IMR-90 (cell line): ENCODE results near the gene FFAR1. TPM values are rescaled to one million over a fixed set of nuclear protein-coding genes. Genes with fewer than 3 reads are reported as not detected.
"Not testable (repeated sequence)": the region's sequence is repeated elsewhere in the genome, so short reads cannot be mapped to it uniquely, and the experiment has no call there.

Experiments used
- ATAC-seq: fragments of 200-7000 bp; cut with Tn5 transposase; 2 replicates; pipeline ENCODE4 v1.9.1; 2020; ENCODE audit warnings: low read depth, mild to moderate bottlenecking, moderate library complexity
- BruUV-seq: library from RNA; stranded (reverse); fragments of 400-500 nt; replicated peaks from 2 replicates; lab custom pipeline; 2021; lab: Mats Ljungman, UMichigan
- CTCF ChIA-PET: fragments of 300-600 bp; formaldehyde crosslinking; extraction: SDS; loops from one replicate; lab custom pipeline; 2021; ENCODE audit warnings: antibody characterized with exemption; lab: Yijun Ruan, JAX
- POLR2A ChIA-PET: fragments of 300-600 bp; sonication (Branson Sonifier 250); formaldehyde crosslinking; loops from one replicate; lab custom pipeline; 2022; ENCODE audit warnings: antibody characterized with exemption; ENCODE audit not compliant: unreplicated experiment; lab: Charles Lee
- DNase-seq: peaks from one replicate; pipeline ENCODE4 v3.0.0; 2013
- H2AFZ ChIP-seq: replicated peaks from 2 replicates; pipeline ENCODE3; 2013; ENCODE audit warnings: low read length, mild to moderate bottlenecking; ENCODE audit not compliant: poor library complexity
- H2AK5ac ChIP-seq: 2 replicates; pipeline ENCODE4 v1.6.1; 2013; ENCODE audit warnings: low read depth, low read length, inconsistent platforms
- H2AK9ac ChIP-seq: replicated peaks from 2 replicates; pipeline ENCODE3; 2013; ENCODE audit warnings: mild to moderate bottlenecking, low read depth, low read length, moderate library complexity; ENCODE audit not compliant: poor library complexity
- H2BK120ac ChIP-seq: 2 replicates; pipeline ENCODE4 v1.6.1; 2013; ENCODE audit warnings: low read depth, low read length, inconsistent platforms
- H2BK15ac ChIP-seq: 3 replicates; pipeline ENCODE4 v1.6.1; 2013; ENCODE audit warnings: low read depth, low read length, inconsistent platforms
- H2BK20ac ChIP-seq: 2 replicates; pipeline ENCODE4 v1.6.1; 2013; ENCODE audit warnings: low read depth, mild to moderate bottlenecking, inconsistent platforms, low read length, moderate library complexity
- H2BK5ac ChIP-seq: 2 replicates; pipeline ENCODE4 v1.6.1; 2013; ENCODE audit warnings: mild to moderate bottlenecking, low read depth, low read length, inconsistent platforms; ENCODE audit not compliant: poor library complexity, severe bottlenecking
- H3K14ac ChIP-seq: replicated peaks from 2 replicates; pipeline ENCODE4 v1.6.1; 2013; ENCODE audit warnings: low read depth, low read length, inconsistent platforms
- H3K18ac ChIP-seq: 2 replicates; pipeline ENCODE4 v1.6.1; 2013; ENCODE audit warnings: low read depth, low read length, control low read depth
- H3K23ac ChIP-seq: 2 replicates; pipeline ENCODE4 v1.6.1; 2013; ENCODE audit warnings: low read depth, low read length, inconsistent platforms
- H3K27ac ChIP-seq: 2 replicates; pipeline ENCODE4 v1.5.1; 2013; ENCODE audit warnings: mild to moderate bottlenecking, control low read depth, low read length; ENCODE audit not compliant: insufficient read depth
- H3K27me3 ChIP-seq: 2 replicates; pipeline ENCODE4 v1.6.1; 2013; ENCODE audit warnings: low read length; ENCODE audit not compliant: control insufficient read depth, insufficient read depth
- H3K36me3 ChIP-seq: 2 replicates; pipeline ENCODE4 v1.6.1; 2013; ENCODE audit warnings: low read length, mixed read lengths; ENCODE audit not compliant: control insufficient read depth, insufficient read depth
- H3K4ac ChIP-seq: 2 replicates; pipeline ENCODE4 v1.6.1; 2013; ENCODE audit warnings: low read depth, low read length, inconsistent platforms
- H3K4me1 ChIP-seq: 2 replicates; pipeline ENCODE4 v1.6.1; 2013; ENCODE audit warnings: low read length, mixed read lengths; ENCODE audit not compliant: control insufficient read depth, insufficient read depth
- H3K4me2 ChIP-seq: 2 replicates; pipeline ENCODE4 v1.6.1; 2013; ENCODE audit warnings: low read depth, mild to moderate bottlenecking, control low read depth, low read length, moderate library complexity
- H3K4me3 ChIP-seq: 2 replicates; pipeline ENCODE4 v1.5.1; 2013; ENCODE audit warnings: low read depth, mild to moderate bottlenecking, control low read depth, low read length, moderate library complexity; ENCODE audit not compliant: insufficient read depth
- H3K56ac ChIP-seq: 2 replicates; pipeline ENCODE4 v1.6.1; 2013; ENCODE audit warnings: low read length, inconsistent platforms; ENCODE audit not compliant: insufficient read depth; ENCODE audit errors: extremely low read depth
- H3K79me1 ChIP-seq, 2 experiments: 2 replicates each; pipeline ENCODE4 v1.6.1; 2013; ENCODE audit warnings: low read length in 2 of 2, inconsistent platforms in 1 of 2, low read depth in 1 of 2
- H3K9ac ChIP-seq: 2 replicates; pipeline ENCODE4 v1.6.1; 2013; ENCODE audit warnings: low read depth, low read length, control low read depth
- H3K9me1 ChIP-seq: 2 replicates; pipeline ENCODE4 v1.6.1; 2013; ENCODE audit warnings: low read length, inconsistent platforms; ENCODE audit not compliant: insufficient read depth
- H3K9me3 ChIP-seq: 2 replicates; pipeline ENCODE4 v1.6.1; 2013; ENCODE audit warnings: low read length; ENCODE audit not compliant: control insufficient read depth, insufficient read depth
- H4K20me1 ChIP-seq: 2 replicates; pipeline ENCODE4 v1.6.1; 2013; ENCODE audit warnings: low read length, inconsistent platforms; ENCODE audit not compliant: insufficient read depth
- H4K5ac ChIP-seq: 2 replicates; pipeline ENCODE4 v1.6.1; 2013; ENCODE audit warnings: mild to moderate bottlenecking, low read depth, low read length, control low read depth
- H4K8ac ChIP-seq, 2 experiments: 2 replicates each; pipeline ENCODE4 v1.6.1; 2013; ENCODE audit warnings: low read depth in 2 of 2, low read length in 2 of 2, control low read depth in 1 of 2, inconsistent platforms in 1 of 2
- H4K91ac ChIP-seq: 2 replicates; pipeline ENCODE4 v1.6.1; 2013; ENCODE audit warnings: low read depth, low read length, inconsistent platforms; ENCODE audit not compliant: insufficient read depth
- WGBS, 2 experiments: methylation state at CpG; one replicate each; pipeline versions ENCODE4 v1.1.5 to v1.1.7; 2013; ENCODE audit warnings: missing lambda C conversion rate in 2 of 2; ENCODE audit not compliant: insufficient read length in 1 of 2; ENCODE audit errors: extremely low coverage in 2 of 2; 5-methylcytosine and 5-hydroxymethylcytosine counted together
- dilution Hi-C: fragments of 300-500 bp; cut with HindIII; formaldehyde crosslinking; loops from one replicate; pipeline ENCODE4 v1.14.3; 2018; ENCODE audit warnings: low sequenced_read_pairs; ENCODE audit not compliant: unreplicated experiment
- in situ Hi-C: fragments of 300-500 bp; cut with MboI; formaldehyde crosslinking; loops from 3 replicates; pipeline ENCODE4 v1.14.3; 2019; ENCODE audit warnings: low sequenced_read_pairs, inconsistent platforms, mixed read lengths
- intact Hi-C: fragments of 100-400 bp; cut with micrococcal nuclease; formaldehyde crosslinking; loops from 2 replicates; pipeline ENCODE4 v1.10.0; 2022
- polyA plus RNA-seq, 3 experiments: library from polyadenylated mRNA; depleted of rRNA; stranded (reverse); fragments of >200 nt; gene quantifications; 2 replicates each; pipeline ENCODE4 v1.2.3, GENCODE V29; 2012; ENCODE audit warnings: low replicate concordance in 1 of 3
- total RNA-seq: library from RNA; depleted of rRNA; stranded (reverse); fragments of >200 nt; gene quantifications from 2 replicates; pipeline ENCODE4 v1.2.3, GENCODE V29; 2012

Gene FFAR1
- total and polyA plus RNA-seq, 2 of the 4 experiments (the other 2 are of a cell fraction): not detected

DNA sequence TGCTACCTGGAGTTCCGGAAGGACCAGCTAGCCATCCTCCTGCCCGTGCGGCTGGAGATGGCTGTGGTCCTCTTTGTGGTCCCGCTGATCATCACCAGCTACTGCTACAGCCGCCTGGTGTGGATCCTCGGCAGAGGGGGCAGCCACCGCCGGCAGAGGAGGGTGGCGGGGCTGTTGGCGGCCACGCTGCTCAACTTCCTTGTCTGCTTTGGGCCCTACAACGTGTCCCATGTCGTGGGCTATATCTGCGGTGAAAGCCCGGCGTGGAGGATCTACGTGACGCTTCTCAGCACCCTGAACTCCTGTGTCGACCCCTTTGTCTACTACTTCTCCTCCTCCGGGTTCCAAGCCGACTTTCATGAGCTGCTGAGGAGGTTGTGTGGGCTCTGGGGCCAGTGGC lies 11.7 kb downstream of the FFAR1 start:
- CTCF ChIA-PET, H3K9ac ChIP-seq, DNase-seq, H3K56ac ChIP-seq, POLR2A ChIA-PET, H2BK120ac ChIP-seq, H3K4me1 ChIP-seq, H3K4ac ChIP-seq, dilution Hi-C loops, H2BK5ac ChIP-seq, H3K27me3 ChIP-seq, H2BK15ac ChIP-seq, H2AK5ac ChIP-seq, H3K23ac ChIP-seq, H3K27ac ChIP-seq, H3K4me3 ChIP-seq, H2BK20ac ChIP-seq, H3K18ac ChIP-seq, BruUV-seq, ATAC-seq, in situ Hi-C loops, H4K20me1 ChIP-seq, H2AFZ ChIP-seq, H3K4me2 ChIP-seq, H4K91ac ChIP-seq, H2AK9ac ChIP-seq, H3K36me3 ChIP-seq, H3K14ac ChIP-seq, H3K79me1 ChIP-seq, H4K5ac ChIP-seq, H3K9me1 ChIP-seq, H4K8ac ChIP-seq, H3K9me3 ChIP-seq: not testable (repeated sequence)
- WGBS, 2 experiments: 66% methylated on average over 8 of the region's 21 CpGs; no CpG with 5 or more reads in 1 of the 2 experiments
- intact Hi-C loops: loop anchor here (10.0 kb wide), 1 partner anchor 105 kb away; no protein-coding TSS in a partner anchor

DNA sequence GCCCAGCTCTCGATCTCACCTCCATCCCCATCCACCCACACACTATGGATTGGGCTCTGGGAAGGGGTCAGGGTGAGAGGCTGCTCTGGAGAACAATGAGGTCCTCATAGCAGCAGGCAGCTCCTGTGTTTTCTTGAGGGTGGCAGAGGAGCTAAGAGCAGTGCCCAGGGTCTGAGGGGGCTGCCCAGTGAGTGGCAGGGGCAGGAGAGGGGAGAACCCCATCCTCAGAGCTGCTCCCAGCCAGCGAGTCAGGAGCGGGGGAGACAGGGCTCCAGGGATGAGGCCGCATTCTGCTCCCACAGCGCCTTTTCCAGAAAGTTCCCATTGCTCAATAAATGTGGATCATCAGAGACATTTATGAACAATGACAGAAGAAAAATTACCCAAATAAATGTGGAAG lies 12.4 kb downstream of the FFAR1 start:
- H2BK20ac ChIP-seq, H4K5ac ChIP-seq, H2BK15ac ChIP-seq, H3K27me3 ChIP-seq, H3K4me3 ChIP-seq, H3K9ac ChIP-seq, intact Hi-C loops, BruUV-seq, ATAC-seq, H2AK9ac ChIP-seq, H3K27ac ChIP-seq, H4K91ac ChIP-seq, dilution Hi-C loops, H3K9me3 ChIP-seq, in situ Hi-C loops, H3K36me3 ChIP-seq, H3K18ac ChIP-seq, H2BK5ac ChIP-seq, CTCF ChIA-PET, DNase-seq, H3K9me1 ChIP-seq, H3K14ac ChIP-seq, H3K79me1 ChIP-seq, H3K4me1 ChIP-seq, H2AFZ ChIP-seq, H2BK120ac ChIP-seq, POLR2A ChIA-PET, H4K8ac ChIP-seq, H3K23ac ChIP-seq, H2AK5ac ChIP-seq, H3K4me2 ChIP-seq, H4K20me1 ChIP-seq, H3K56ac ChIP-seq, H3K4ac ChIP-seq: not testable (repeated sequence)
- WGBS, 2 experiments: no CpG with 5 or more reads among the region's 5 CpGs
